Occipital lobe (tissue), 2 donors: ENCODE data around the gene NKX3-2. TPM values are rescaled to one million over a fixed set of nuclear protein-coding genes. Genes with fewer than 3 reads are reported as not detected.

Experiments
- DNase-seq: peaks from one replicate; lab custom pipeline; 2025; lab: John Stamatoyannopoulos, UW
- total RNA-seq: library from RNA; depleted of rRNA; stranded (reverse); fragments of >200 nt; gene quantifications from one replicate; pipeline ENCODE4 v1.2.3, GENCODE V29; 2014

The NKX3-2 gene
- total RNA-seq, 1 donor from 2014 or later: not detected

DNA sequence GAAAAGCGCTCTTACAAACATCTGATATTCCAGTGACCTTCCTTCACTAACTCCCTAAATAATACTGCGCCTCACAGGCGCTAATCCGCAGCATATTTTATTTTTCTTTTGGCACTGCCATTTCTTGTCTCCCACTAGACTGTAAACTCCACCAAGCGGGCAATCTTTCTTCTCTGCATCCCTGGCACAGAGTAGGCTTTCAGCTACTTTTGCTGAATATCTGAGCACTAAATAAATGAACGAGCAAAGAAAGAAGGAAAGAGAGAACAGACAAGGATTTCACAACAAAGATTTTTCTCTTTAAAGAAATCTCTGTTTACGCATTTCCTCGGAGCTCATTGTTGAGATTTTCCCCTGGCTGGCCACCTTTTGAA is 12.7 kb downstream of the NKX3-2 start:
- DNase-seq: no peak

- no peak for DNase-seq
These were observed 13.3 kb downstream of the NKX3-2 start for GRCh38 chr4:13530823-13531624.

DNA sequence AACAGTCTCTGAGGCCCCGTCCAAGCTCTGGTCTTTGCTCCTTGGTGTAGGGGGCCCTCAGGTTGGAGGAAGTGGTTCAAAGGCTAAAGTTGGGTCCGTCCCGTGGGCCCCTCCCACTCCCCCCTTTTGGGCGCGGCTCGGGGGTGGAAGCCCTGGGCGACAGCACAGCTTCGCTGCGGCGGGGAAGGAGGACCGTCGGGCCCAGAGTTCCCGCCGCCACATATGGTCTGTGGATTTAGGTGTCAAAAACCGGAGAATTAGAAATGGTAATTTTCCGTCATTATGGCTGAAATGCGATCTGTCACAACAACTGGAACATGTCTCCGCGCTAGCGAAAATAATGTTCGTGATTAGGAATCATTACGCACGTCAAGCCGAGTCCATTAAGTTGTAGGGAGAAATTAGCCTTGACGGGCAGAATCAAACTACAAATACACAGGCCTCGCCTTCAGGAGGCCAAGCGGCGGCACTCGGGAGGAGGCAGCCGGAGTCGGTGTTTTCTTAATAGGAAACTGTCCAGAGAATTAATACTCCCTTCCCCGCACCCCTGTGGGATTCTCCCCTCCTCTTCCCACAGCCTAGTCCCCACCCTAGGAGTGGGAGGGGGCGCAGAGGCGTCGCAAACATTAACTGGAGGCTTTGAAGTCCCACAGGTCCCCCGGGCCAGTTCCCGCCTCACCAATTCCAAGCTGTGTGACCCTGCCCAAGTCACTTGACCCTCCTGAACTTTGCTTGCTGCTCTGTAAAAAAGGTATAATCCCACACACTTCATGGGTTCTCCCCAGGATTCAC is 15.0 kb downstream of the NKX3-2 start:
- no peak for DNase-seq

DNA sequence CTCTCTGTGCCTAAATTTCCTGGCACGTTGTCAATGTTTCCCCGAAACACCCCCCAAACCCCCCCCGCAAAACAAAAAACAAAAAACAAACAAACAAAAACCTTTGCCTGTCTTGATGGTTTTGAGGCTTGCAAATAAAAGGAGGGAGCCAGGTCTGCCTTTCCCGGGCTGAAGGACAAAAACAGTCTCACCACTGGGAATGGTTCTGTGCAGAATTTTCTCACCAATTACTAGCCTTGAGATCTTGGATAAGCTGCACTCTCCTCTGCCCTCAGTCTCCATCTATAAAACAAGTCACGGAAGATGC is 15.5 kb downstream of the NKX3-2 start:
- DNase-seq: no peak

GRCh38 chr4:13527981-13528820 is 16.1 kb downstream of the NKX3-2 start:
- no peak for DNase-seq

- DNase-seq: no peak
These were observed 16.9 kb downstream of the NKX3-2 start for GRCh38 chr4:13527192-13527980.

DNA sequence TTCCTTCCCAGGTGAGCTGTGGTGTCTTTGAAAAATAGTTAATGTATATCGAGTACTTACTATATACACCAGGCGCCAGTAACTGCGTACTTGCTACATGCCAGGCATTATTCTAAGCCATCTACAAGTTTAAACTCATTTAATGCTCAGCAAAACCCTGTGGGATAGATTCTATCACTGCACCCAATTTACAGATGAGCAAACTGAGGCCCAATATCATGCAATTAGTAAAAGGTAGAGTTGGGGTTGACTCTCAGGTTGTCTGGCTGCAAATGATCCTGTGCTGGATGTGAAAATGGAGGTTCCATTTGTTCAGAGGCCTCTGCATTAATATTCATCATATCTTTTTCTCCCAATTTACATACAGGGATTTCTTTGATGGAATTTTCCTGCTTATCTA is 17.6 kb downstream of the NKX3-2 start:
- no peak for DNase-seq

- no peak for DNase-seq
These were observed 18.6 kb downstream of the NKX3-2 start for GRCh38 chr4:13525606-13526281.

GRCh38 chr4:13524504-13525243 is 19.6 kb downstream of the NKX3-2 start:
- no peak for DNase-seq

GRCh38 chr4:13523591-13524503 is 20.5 kb downstream of the NKX3-2 start:
- no peak for DNase-seq

DNA sequence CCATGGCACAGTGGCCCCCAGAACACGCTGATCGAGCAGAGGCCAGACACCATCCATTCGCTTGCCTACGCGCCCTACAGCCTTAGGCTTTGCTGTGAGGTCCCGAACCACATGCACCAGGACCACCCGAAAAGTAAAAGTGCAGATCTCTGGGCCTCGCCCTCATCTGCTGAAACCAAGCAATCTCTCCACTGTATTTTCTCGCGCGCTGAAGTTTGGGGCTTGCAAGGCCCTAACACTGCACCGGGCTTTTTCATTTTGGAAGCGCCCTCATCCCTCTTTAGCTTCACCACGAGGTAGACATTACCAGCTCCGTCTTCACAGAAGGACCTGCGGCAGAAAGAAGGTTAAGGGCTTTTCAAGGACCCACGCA is 21.2 kb downstream of the NKX3-2 start:
- DNase-seq: no peak

DNA sequence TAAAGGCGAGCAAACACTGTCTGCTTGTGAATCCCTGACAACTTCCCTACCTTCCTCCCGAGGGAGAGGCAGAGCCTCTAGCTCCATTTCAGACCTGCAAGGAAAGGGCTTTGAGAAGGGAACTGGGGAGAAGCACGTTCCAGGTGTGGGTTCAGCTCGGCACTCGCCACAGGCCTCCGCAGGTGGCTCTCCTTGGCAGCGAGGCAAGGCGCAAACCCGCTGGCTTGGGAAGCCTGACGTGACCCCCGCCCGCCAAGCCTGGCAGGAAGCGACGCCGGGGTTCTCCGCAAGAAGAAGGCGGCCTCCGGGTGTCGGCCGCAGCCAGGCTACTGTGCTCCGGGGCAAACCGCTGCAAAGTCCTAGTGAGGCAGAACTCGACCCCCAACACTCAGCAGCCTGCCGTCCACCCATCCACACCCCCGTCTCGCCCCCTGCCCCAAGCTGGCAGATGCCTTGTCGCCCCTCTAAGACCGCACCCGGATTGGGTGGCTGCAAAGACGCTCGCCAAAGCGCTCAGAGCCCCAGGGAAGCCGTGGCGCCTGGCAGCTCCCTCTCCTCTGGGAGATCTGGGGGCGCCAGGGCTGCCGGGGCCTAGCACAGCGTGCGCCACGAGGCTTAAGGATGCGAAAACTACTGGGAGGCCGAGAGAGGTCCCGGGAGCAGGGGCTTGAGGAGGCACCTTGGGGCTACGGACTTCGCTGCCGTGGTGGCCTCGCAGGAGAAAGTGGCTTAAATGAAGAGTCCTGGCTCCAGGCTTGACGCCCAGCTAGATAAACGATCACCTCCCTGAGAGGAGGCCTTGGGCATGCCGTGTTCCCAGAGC is 21.8 kb downstream of the NKX3-2 start:
- no peak for DNase-seq

GRCh38 chr4:13521047-13521446 is 23.3 kb downstream of the NKX3-2 start:
- no peak for DNase-seq

DNA sequence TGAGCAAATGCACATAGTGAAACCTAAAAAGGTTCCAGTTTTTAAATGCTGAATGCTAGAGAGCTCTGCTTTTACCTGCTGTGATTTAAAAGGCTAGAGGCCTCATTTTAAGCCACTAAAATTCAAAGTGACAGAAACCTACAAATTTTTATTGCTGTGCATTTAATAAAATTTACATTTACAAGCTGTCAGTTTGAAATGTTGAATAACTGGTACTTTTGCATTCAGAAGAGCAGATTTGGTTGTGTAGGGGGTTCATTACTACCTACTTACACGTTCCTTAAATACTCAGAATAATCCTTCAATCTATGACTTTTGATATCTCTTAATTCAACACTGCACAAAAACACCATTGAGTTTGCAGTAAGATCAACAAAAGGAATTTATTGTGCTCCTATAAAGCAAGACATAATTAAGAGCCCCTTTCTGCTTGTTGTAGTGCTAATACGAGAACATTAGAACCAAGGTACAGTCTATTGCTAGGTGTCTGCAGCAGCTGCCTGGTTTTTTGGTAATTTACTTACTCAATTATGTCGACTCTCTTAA is 27.9 kb downstream of the NKX3-2 start:
- DNase-seq: no peak

- DNase-seq: no peak
These were observed 29.0 kb downstream of the NKX3-2 start for GRCh38 chr4:13515268-13515667.

GRCh38 chr4:13514722-13515121 is 29.6 kb downstream of the NKX3-2 start:
- no peak for DNase-seq

GRCh38 chr4:13511101-13511500 is 33.2 kb downstream of the NKX3-2 start:
- DNase-seq: no peak

DNA sequence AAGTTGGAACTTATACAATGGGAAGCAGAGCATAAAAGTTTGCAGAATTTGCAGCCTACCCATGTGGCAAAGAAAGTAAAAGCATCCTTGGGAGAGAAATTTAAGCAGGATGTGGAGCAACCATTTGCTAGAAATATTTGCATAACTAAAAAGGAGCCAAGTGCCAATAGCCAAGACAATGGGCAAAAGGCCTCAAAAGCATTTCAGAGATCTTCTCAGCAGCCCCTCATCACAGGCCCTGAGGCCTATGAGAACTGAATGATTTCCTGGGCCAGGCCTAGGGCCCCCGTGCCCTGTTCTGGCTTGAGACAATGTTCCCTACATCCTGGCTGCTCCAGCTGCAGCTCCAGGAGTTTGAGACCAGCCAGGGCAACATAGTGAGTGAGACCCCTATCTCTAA is 34.9 kb downstream of the NKX3-2 start:
- DNase-seq: no peak
